OCI-LY3 (cell line): ENCODE data around the gene ADCY3.

Experiments used
- CTCF ChIP-seq: fragments of 200-600, 300-600 bp; sonication (generic); IDR thresholded peaks from 2 replicates; pipeline ENCODE4 v1.5.1; 2014; ENCODE audit warnings: antibody characterized with exemption, low read length, low read depth
- EZH2phosphoT487 ChIP-seq: fragments of 200-600 bp; shearing (Covaris generic); IDR thresholded peaks from 2 replicates; pipeline ENCODE4 v1.6.1; 2018; ENCODE audit warnings: antibody characterized with exemption, mixed run types, low read depth

GRCh38 chr2:24969784-24970183, 49.7 kb upstream of the ADCY3 start:
- TF ChIP-seq EZH2phosphoT487 = no peak
- no peak for TF ChIP-seq CTCF
